ENCODE measurements around the gene DLGAP1.

The DLGAP1 gene

GRCh38 chr18:3510024-3510423, 945.1 kb downstream of the DLGAP1 start:
- no peak for DNase-seq

GRCh38 chr18:3508576-3509549, 946.2 kb downstream of the DLGAP1 start:
- DNase-seq: no peak

GRCh38 chr18:3504637-3505036, 950.5 kb downstream of the DLGAP1 start:
- no peak for DNase-seq

- no peak for DNase-seq
Observed at GRCh38 chr18:3502650-3503049, 952.5 kb downstream of the DLGAP1 start.

- no peak for DNase-seq
Observed at GRCh38 chr18:3500016-3500415, 955.1 kb downstream of the DLGAP1 start.

GRCh38 chr18:3499501-3499900, 955.6 kb downstream of the DLGAP1 start:
- DNase-seq: no peak

- DNase-seq: no peak
Observed at GRCh38 chr18:3498698-3499471, 956.2 kb downstream of the DLGAP1 start.

GRCh38 chr18:3495691-3496430, 959.2 kb downstream of the DLGAP1 start:
- no peak for DNase-seq

GRCh38 chr18:3494569-3494968, 960.5 kb downstream of the DLGAP1 start:
- DNase-seq: no peak

GRCh38 chr18:3494245-3494526, 960.9 kb downstream of the DLGAP1 start:
- no peak for DNase-seq

GRCh38 chr18:3493501-3494244, 961.4 kb downstream of the DLGAP1 start:
- no peak for DNase-seq

GRCh38 chr18:3492721-3493120, 962.4 kb downstream of the DLGAP1 start:
- DNase-seq: no peak

- no peak for DNase-seq
Observed at GRCh38 chr18:3491981-3492555, 963.0 kb downstream of the DLGAP1 start.

GRCh38 chr18:3489462-3489861, 965.6 kb downstream of the DLGAP1 start:
- no peak for DNase-seq

GRCh38 chr18:3486512-3486911, 968.6 kb downstream of the DLGAP1 start:
- no peak for DNase-seq

- DNase-seq: no peak
Observed at GRCh38 chr18:3485153-3486149, 969.7 kb downstream of the DLGAP1 start.

- DNase-seq: no peak
Observed at GRCh38 chr18:3482258-3482657, 972.8 kb downstream of the DLGAP1 start.

- no peak for DNase-seq
Observed at GRCh38 chr18:3481696-3482210, 973.4 kb downstream of the DLGAP1 start.

GRCh38 chr18:3480827-3481573, 974.1 kb downstream of the DLGAP1 start:
- DNase-seq: no peak

GRCh38 chr18:3479978-3480509, 975.1 kb downstream of the DLGAP1 start:
- no peak for DNase-seq
